ENCODE results near the gene KDM4B.

Gene KDM4B

GRCh38 chr19:4984438-4984990, 15.6 kb downstream of the KDM4B start:
- DNase-seq (ENCODE audit: low read depth in 2 of 2): no peak

GRCh38 chr19:4985551-4985991, 16.7 kb downstream of the KDM4B start:
- no peak for DNase-seq (ENCODE audit: low read depth in 2 of 2)

GRCh38 chr19:4986056-4986455, 17.1 kb downstream of the KDM4B start:
- no peak for DNase-seq (ENCODE audit: low read depth in 2 of 2)

GRCh38 chr19:4986471-4986891, 17.6 kb downstream of the KDM4B start:
- no peak for DNase-seq (ENCODE audit: low read depth in 2 of 2)

GRCh38 chr19:4987256-4987655, 18.3 kb downstream of the KDM4B start:
- DNase-seq (ENCODE audit: low read depth in 2 of 2): no peak

GRCh38 chr19:4987692-4988370, 18.9 kb downstream of the KDM4B start:
- DNase-seq (ENCODE audit: low read depth in 2 of 2): no peak

- DNase-seq (ENCODE audit: low read depth in 2 of 2): no peak
These were observed 19.9 kb downstream of the KDM4B start for GRCh38 chr19:4988770-4989251.

GRCh38 chr19:4990306-4990705, 21.4 kb downstream of the KDM4B start:
- DNase-seq (ENCODE audit: low read depth in 2 of 2): no peak

GRCh38 chr19:4991538-4991937, 22.6 kb downstream of the KDM4B start:
- no peak for DNase-seq (ENCODE audit: low read depth in 2 of 2)

GRCh38 chr19:4991996-4992698, 23.2 kb downstream of the KDM4B start:
- DNase-seq (ENCODE audit: low read depth in 2 of 2): no peak

GRCh38 chr19:4993683-4994082, 24.8 kb downstream of the KDM4B start:
- no peak for DNase-seq (ENCODE audit: low read depth in 2 of 2)

GRCh38 chr19:4996701-4997100, 27.8 kb downstream of the KDM4B start:
- DNase-seq (ENCODE audit: low read depth in 2 of 2): no peak

GRCh38 chr19:4997297-4997696, 28.4 kb downstream of the KDM4B start:
- DNase-seq (ENCODE audit: low read depth in 2 of 2): no peak

GRCh38 chr19:5000120-5000611, 31.3 kb downstream of the KDM4B start:
- no peak for DNase-seq (ENCODE audit: low read depth in 2 of 2)

- DNase-seq (ENCODE audit: low read depth in 2 of 2): no peak
These were observed 32.7 kb downstream of the KDM4B start for GRCh38 chr19:5001615-5002014.

- DNase-seq (ENCODE audit: low read depth in 2 of 2): no peak
These were observed 33.2 kb downstream of the KDM4B start for GRCh38 chr19:5002143-5002542.

- DNase-seq (ENCODE audit: low read depth in 2 of 2): no peak
These were observed 34.9 kb downstream of the KDM4B start for GRCh38 chr19:5003781-5004180.

- DNase-seq (ENCODE audit: low read depth in 2 of 2): no peak
These were observed 36.2 kb downstream of the KDM4B start for GRCh38 chr19:5005096-5005495.

- DNase-seq (ENCODE audit: low read depth in 2 of 2): no peak
These were observed 37.3 kb downstream of the KDM4B start for GRCh38 chr19:5006201-5006600.

- no peak for DNase-seq (ENCODE audit: low read depth in 2 of 2)
These were observed 37.9 kb downstream of the KDM4B start for GRCh38 chr19:5006821-5007220.

- no peak for DNase-seq (ENCODE audit: low read depth in 2 of 2)
These were observed 42.7 kb downstream of the KDM4B start for GRCh38 chr19:5011476-5012238.
